Measurements from ENCODE around the gene VSIG4.

Gene VSIG4

GRCh38 chrX:66021765-66022631 is 17.9 kb downstream of the VSIG4 start:
- Histone ChIP-seq H3K4me2 (ENCODE audit: insufficient read depth, low read length, poor library complexity, severe bottlenecking) (peak overlapping the region; percentile 11), H3K27me3 (ENCODE audit: control insufficient read depth in 3 of 3, insufficient read depth in 3 of 3, low read depth in 1 of 3, low read length in 3 of 3) (no peaks in the 10 kb centered on the region), H3K27ac (replicated peaks; ENCODE audit: low read length) (no peak overlapping the region), H4K8ac (ENCODE audit: low read depth, low read length) (no peak overlapping the region), H2AFZ (ENCODE audit: low read length) (no peak overlapping the region), H3K9ac (ENCODE audit: low read depth, low read length, poor library complexity) (no peak overlapping the region), H3K79me1 (ENCODE audit: low read depth, low read length) (no peaks in the 10 kb centered on the region), H3K14ac (ENCODE audit: low read length) (no peak overlapping the region), H3K9me3 (replicated peaks in 1 of 2; ENCODE audit: control insufficient read depth in 2 of 2, insufficient read depth in 1 of 2, low read depth in 1 of 2, low read length in 2 of 2) (no peaks in the 10 kb centered on the region), H2BK5ac (ENCODE audit: low read length) (no peak overlapping the region), H2BK120ac (ENCODE audit: low read depth, low read length) (no peak overlapping the region), H3K23ac (ENCODE audit: low read depth, low read length, poor library complexity) (no peak overlapping the region), H3K4me3 (ENCODE audit: low read length in 2 of 2) (no peak overlapping the region), H3K18ac (ENCODE audit: low read length) (no peak overlapping the region), H3K4ac (ENCODE audit: low read length) (no peak overlapping the region), H2BK12ac (ENCODE audit: low read length) (no peak overlapping the region), H4K91ac (ENCODE audit: low read depth, low read length, poor library complexity) (no peak overlapping the region), H2BK15ac (ENCODE audit: low read length) (no peak overlapping the region), H2AK5ac (ENCODE audit: low read depth, low read length) (no peak overlapping the region), H3K36me3 (replicated peaks in 1 of 2; ENCODE audit: control insufficient read depth in 2 of 2, insufficient read depth in 2 of 2, low read length in 2 of 2) (no peaks in the 10 kb centered on the region), H3K4me1 (ENCODE audit: control insufficient read depth in 2 of 2, insufficient read depth in 1 of 2, low read depth in 1 of 2, low read length in 2 of 2) (no peaks in the 10 kb centered on the region)
- DNase-seq (ENCODE audit: low spot score): no peak
- WGBS, 2 donors (ENCODE audit: extremely low coverage in 2 of 2, insufficient read length in 2 of 2, insufficient replicate concordance in 1 of 2): no CpG with 5 or more reads among the region's 9 CpGs

- Histone ChIP-seq H3K4me2 (ENCODE audit: insufficient read depth, low read length, poor library complexity, severe bottlenecking) (no peak overlapping the region), H3K36me3 (replicated peaks in 1 of 2; ENCODE audit: control insufficient read depth in 2 of 2, insufficient read depth in 2 of 2, low read length in 2 of 2) (no peaks in the 10 kb centered on the region), H2AFZ (ENCODE audit: low read length) (no peak overlapping the region), H3K18ac (ENCODE audit: low read length) (no peak overlapping the region), H3K23ac (ENCODE audit: low read depth, low read length, poor library complexity) (no peak overlapping the region), H2BK120ac (ENCODE audit: low read depth, low read length) (no peak overlapping the region), H3K79me1 (ENCODE audit: low read depth, low read length) (no peaks in the 10 kb centered on the region), H3K14ac (ENCODE audit: low read length) (no peak overlapping the region), H3K4ac (ENCODE audit: low read length) (no peak overlapping the region), H3K27ac (replicated peaks; ENCODE audit: low read length) (no peak overlapping the region), H4K91ac (ENCODE audit: low read depth, low read length, poor library complexity) (no peak overlapping the region), H3K9me3 (replicated peaks in 1 of 2; ENCODE audit: control insufficient read depth in 2 of 2, insufficient read depth in 1 of 2, low read depth in 1 of 2, low read length in 2 of 2) (no peaks in the 10 kb centered on the region), H3K27me3 (ENCODE audit: control insufficient read depth in 3 of 3, insufficient read depth in 3 of 3, low read depth in 1 of 3, low read length in 3 of 3) (no peaks in the 10 kb centered on the region), H2BK12ac (ENCODE audit: low read length) (no peak overlapping the region), H3K9ac (ENCODE audit: low read depth, low read length, poor library complexity) (no peak overlapping the region), H3K4me3 (ENCODE audit: low read length in 2 of 2) (no peak overlapping the region), H2AK5ac (ENCODE audit: low read depth, low read length) (no peak overlapping the region), H2BK5ac (ENCODE audit: low read length) (no peak overlapping the region), H3K4me1 (ENCODE audit: control insufficient read depth in 2 of 2, insufficient read depth in 1 of 2, low read depth in 1 of 2, low read length in 2 of 2) (no peaks in the 10 kb centered on the region), H4K8ac (ENCODE audit: low read depth, low read length) (no peak overlapping the region), H2BK15ac (ENCODE audit: low read length) (no peak overlapping the region)
- no CpG with 5 or more reads among the region's 1 CpG for WGBS, 2 donors (ENCODE audit: extremely low coverage in 2 of 2, insufficient read length in 2 of 2, insufficient replicate concordance in 1 of 2)
- no peak for DNase-seq (ENCODE audit: low spot score)
Observed at GRCh38 chrX:66021401-66021764, 18.5 kb downstream of the VSIG4 start.

- WGBS, 2 donors (ENCODE audit: extremely low coverage in 2 of 2, insufficient read length in 2 of 2, insufficient replicate concordance in 1 of 2): no CpG with 5 or more reads among the region's 10 CpGs
- Histone ChIP-seq H3K4me3 (ENCODE audit: low read length in 2 of 2) (no peak overlapping the region), H3K36me3 (replicated peaks in 1 of 2; ENCODE audit: control insufficient read depth in 2 of 2, insufficient read depth in 2 of 2, low read length in 2 of 2) (no peaks in the 10 kb centered on the region), H2BK120ac (ENCODE audit: low read depth, low read length) (no peak overlapping the region), H3K9ac (ENCODE audit: low read depth, low read length, poor library complexity) (no peak overlapping the region), H2BK5ac (ENCODE audit: low read length) (no peak overlapping the region), H3K9me3 (replicated peaks in 1 of 2; ENCODE audit: control insufficient read depth in 2 of 2, insufficient read depth in 1 of 2, low read depth in 1 of 2, low read length in 2 of 2) (no peaks in the 10 kb centered on the region), H3K27me3 (ENCODE audit: control insufficient read depth in 3 of 3, insufficient read depth in 3 of 3, low read depth in 1 of 3, low read length in 3 of 3) (no peaks in the 10 kb centered on the region), H3K18ac (ENCODE audit: low read length) (no peak overlapping the region), H3K4ac (ENCODE audit: low read length) (no peak overlapping the region), H3K23ac (ENCODE audit: low read depth, low read length, poor library complexity) (no peak overlapping the region), H2AK5ac (ENCODE audit: low read depth, low read length) (no peak overlapping the region), H3K27ac (replicated peaks; ENCODE audit: low read length) (no peak overlapping the region), H2BK15ac (ENCODE audit: low read length) (no peak overlapping the region), H2BK12ac (ENCODE audit: low read length) (no peak overlapping the region), H3K4me2 (ENCODE audit: insufficient read depth, low read length, poor library complexity, severe bottlenecking) (no peak overlapping the region), H2AFZ (ENCODE audit: low read length) (no peak overlapping the region), H3K79me1 (ENCODE audit: low read depth, low read length) (no peaks in the 10 kb centered on the region), H4K8ac (ENCODE audit: low read depth, low read length) (no peak overlapping the region), H3K4me1 (ENCODE audit: control insufficient read depth in 2 of 2, insufficient read depth in 1 of 2, low read depth in 1 of 2, low read length in 2 of 2) (no peaks in the 10 kb centered on the region), H3K14ac (ENCODE audit: low read length) (no peak overlapping the region), H4K91ac (ENCODE audit: low read depth, low read length, poor library complexity) (no peak overlapping the region)
- DNase-seq (ENCODE audit: low spot score): no peak
Observed at GRCh38 chrX:66020631-66021334, 19.1 kb downstream of the VSIG4 start.

- Histone ChIP-seq H3K18ac (ENCODE audit: low read length) (no peak overlapping the region), H2BK5ac (ENCODE audit: low read length) (no peak overlapping the region), H3K27me3 (ENCODE audit: control insufficient read depth in 3 of 3, insufficient read depth in 3 of 3, low read depth in 1 of 3, low read length in 3 of 3) (no peaks in the 10 kb centered on the region), H3K79me1 (ENCODE audit: low read depth, low read length) (no peaks in the 10 kb centered on the region), H2BK12ac (ENCODE audit: low read length) (no peak overlapping the region), H3K4me1 (ENCODE audit: control insufficient read depth in 2 of 2, insufficient read depth in 1 of 2, low read depth in 1 of 2, low read length in 2 of 2) (no peaks in the 10 kb centered on the region), H2BK120ac (ENCODE audit: low read depth, low read length) (no peak overlapping the region), H3K27ac (replicated peaks; ENCODE audit: low read length) (no peak overlapping the region), H2AK5ac (ENCODE audit: low read depth, low read length) (no peak overlapping the region), H3K4me2 (ENCODE audit: insufficient read depth, low read length, poor library complexity, severe bottlenecking) (no peak overlapping the region), H3K9me3 (replicated peaks in 1 of 2; ENCODE audit: control insufficient read depth in 2 of 2, insufficient read depth in 1 of 2, low read depth in 1 of 2, low read length in 2 of 2) (no peaks in the 10 kb centered on the region), H4K8ac (ENCODE audit: low read depth, low read length) (no peak overlapping the region), H3K4ac (ENCODE audit: low read length) (no peak overlapping the region), H3K23ac (ENCODE audit: low read depth, low read length, poor library complexity) (no peak overlapping the region), H2AFZ (ENCODE audit: low read length) (no peak overlapping the region), H2BK15ac (ENCODE audit: low read length) (no peak overlapping the region), H3K36me3 (replicated peaks in 1 of 2; ENCODE audit: control insufficient read depth in 2 of 2, insufficient read depth in 2 of 2, low read length in 2 of 2) (no peaks in the 10 kb centered on the region), H3K4me3 (ENCODE audit: low read length in 2 of 2) (no peak overlapping the region), H3K9ac (ENCODE audit: low read depth, low read length, poor library complexity) (no peak overlapping the region), H3K14ac (ENCODE audit: low read length) (no peak overlapping the region), H4K91ac (ENCODE audit: low read depth, low read length, poor library complexity) (no peak overlapping the region)
- DNase-seq (ENCODE audit: low spot score): no peak
- WGBS, 2 donors (ENCODE audit: extremely low coverage in 2 of 2, insufficient read length in 2 of 2, insufficient replicate concordance in 1 of 2): no CpG with 5 or more reads among the region's 2 CpGs
Observed at GRCh38 chrX:66019974-66020373, 19.9 kb downstream of the VSIG4 start.

All from neuronal stem cell (in vitro differentiated cells).